ENCODE data around the gene UBAP1. TPM values are rescaled to one million over a fixed set of nuclear protein-coding genes. Genes with fewer than 3 reads are reported as not detected.
"Not testable (repeated sequence)": the region's sequence is repeated elsewhere in the genome, so short reads cannot be mapped to it uniquely, and the experiment has no call there.

Gene UBAP1
- total and polyA plus RNA-seq, 2 of the 4 experiments (the other 2 are of a cell fraction): 30.6 to 37.0 TPM

DNA sequence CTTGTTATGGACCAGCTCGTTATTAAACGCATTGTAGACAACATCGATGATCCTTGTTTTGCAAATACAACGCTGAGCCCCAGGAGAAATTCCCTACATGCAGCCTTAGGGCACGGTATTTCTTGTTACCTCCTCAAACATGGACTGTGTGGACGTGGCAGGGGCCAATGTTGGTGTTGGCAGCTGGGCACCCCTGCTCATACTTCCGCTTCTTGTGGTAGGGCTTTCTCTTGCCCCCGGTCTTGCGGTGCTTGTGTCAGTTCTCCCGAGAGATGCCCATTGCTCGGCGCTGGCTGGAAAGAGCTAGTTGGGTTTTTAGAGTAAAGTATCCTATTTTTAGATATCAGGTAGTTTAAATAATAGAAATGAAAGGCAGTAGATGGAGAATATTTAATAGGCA lies 45.5 kb downstream of the UBAP1 start:
- BruUV-seq (replicated peaks): no TSS peak
- peaks cover 16% of the 10 kb centered on the region for H3K9me1 ChIP-seq (ENCODE audit: insufficient read depth, low read length)
- no peak overlapping the region for H2BK5ac ChIP-seq (ENCODE audit: low read depth, low read length, poor library complexity, severe bottlenecking)
- no peak overlapping the region for H2AFZ ChIP-seq (replicated peaks; ENCODE audit: low read length, poor library complexity)
- no peaks in the 10 kb centered on the region for H3K9me3 ChIP-seq (ENCODE audit: control insufficient read depth, insufficient read depth, low read length)
- ChIA-PET CTCF (interaction anchor here (0.6 kb wide), 1 partner anchor 25 kb away, joined by 3 read pairs; no protein-coding TSS in a partner anchor), POLR2A (ENCODE audit: unreplicated experiment) (no interaction called here)
- H3K14ac ChIP-seq (replicated peaks; ENCODE audit: low read depth, low read length): no peak overlapping the region
- 95% methylated on average over 7 of the region's 12 CpGs; no CpG with 5 or more reads in 1 of the 2 experiments for WGBS, 2 experiments (ENCODE audit: extremely low coverage in 2 of 2, insufficient read length in 1 of 2)
- no peak overlapping the region for H4K8ac ChIP-seq (ENCODE audit: low read depth in 2 of 2, low read length in 2 of 2)
- H2AK5ac ChIP-seq (ENCODE audit: low read depth, low read length): no peak overlapping the region
- H2AK9ac ChIP-seq (replicated peaks; ENCODE audit: low read depth, low read length, poor library complexity): no peak overlapping the region
- no peak overlapping the region for H3K4ac ChIP-seq (ENCODE audit: low read depth, low read length)
- H3K27me3 ChIP-seq (ENCODE audit: control insufficient read depth, insufficient read depth, low read length): no peaks in the 10 kb centered on the region
- no peak for ATAC-seq (ENCODE audit: low read depth)
- no peak for TF ChIP-seq MXI1 (IDR thresholded peaks at IDR 0.05; ENCODE audit: borderline replicate concordance, low read depth, low read length)
- no peak for TF ChIP-seq MAZ (IDR thresholded peaks at IDR 0.05; ENCODE audit: borderline replicate concordance, low read depth, low read length)
- no peak for TF ChIP-seq SMC3 (IDR thresholded peaks at IDR 0.05; ENCODE audit: low read depth, low read length)
- H3K27ac ChIP-seq (ENCODE audit: insufficient read depth, low read length): no peak overlapping the region
- no peak overlapping the region for H4K91ac ChIP-seq (ENCODE audit: insufficient read depth, low read depth, low read length)
- dilution Hi-C loops (cut with HindIII; ENCODE audit: low sequenced_read_pairs, unreplicated experiment) (no loop called here), intact Hi-C loops (cut with micrococcal nuclease) (no loop called here), in situ Hi-C loops (cut with MboI; ENCODE audit: low sequenced_read_pairs) (no loop called here)
- no peak overlapping the region for H2BK20ac ChIP-seq (ENCODE audit: low read depth, low read length)
- H3K18ac ChIP-seq (ENCODE audit: low read depth, low read length): no peak overlapping the region
- peaks cover 4% of the 10 kb centered on the region for H3K36me3 ChIP-seq (ENCODE audit: control insufficient read depth, insufficient read depth, low read length)
- H3K4me2 ChIP-seq (ENCODE audit: low read depth, low read length): no peak overlapping the region
- H3K9ac ChIP-seq (ENCODE audit: low read depth, low read length): no peak overlapping the region
- H3K23ac ChIP-seq (ENCODE audit: low read depth, low read length): no peak overlapping the region
- no peak overlapping the region for H3K56ac ChIP-seq (ENCODE audit: extremely low read depth, insufficient read depth, low read length)
- peaks cover 34 to 67% of the 10 kb centered on the region in 2 experiments for H3K79me1 ChIP-seq (ENCODE audit: low read depth in 1 of 2, low read length in 2 of 2)
- DNase-seq: no peak
- no peak overlapping the region for H2BK15ac ChIP-seq (ENCODE audit: low read depth, low read length)
- H4K5ac ChIP-seq (ENCODE audit: low read depth, low read length): no peak overlapping the region
- H2BK120ac ChIP-seq (ENCODE audit: low read depth, low read length): no peak overlapping the region
- H3K4me1 ChIP-seq (ENCODE audit: control insufficient read depth, insufficient read depth, low read length): peaks cover 6% of the 10 kb centered on the region
- H3K4me3 ChIP-seq (ENCODE audit: insufficient read depth, low read depth, low read length): no peak overlapping the region
- peaks cover 26% of the 10 kb centered on the region for H4K20me1 ChIP-seq (ENCODE audit: insufficient read depth, low read length)

DNA sequence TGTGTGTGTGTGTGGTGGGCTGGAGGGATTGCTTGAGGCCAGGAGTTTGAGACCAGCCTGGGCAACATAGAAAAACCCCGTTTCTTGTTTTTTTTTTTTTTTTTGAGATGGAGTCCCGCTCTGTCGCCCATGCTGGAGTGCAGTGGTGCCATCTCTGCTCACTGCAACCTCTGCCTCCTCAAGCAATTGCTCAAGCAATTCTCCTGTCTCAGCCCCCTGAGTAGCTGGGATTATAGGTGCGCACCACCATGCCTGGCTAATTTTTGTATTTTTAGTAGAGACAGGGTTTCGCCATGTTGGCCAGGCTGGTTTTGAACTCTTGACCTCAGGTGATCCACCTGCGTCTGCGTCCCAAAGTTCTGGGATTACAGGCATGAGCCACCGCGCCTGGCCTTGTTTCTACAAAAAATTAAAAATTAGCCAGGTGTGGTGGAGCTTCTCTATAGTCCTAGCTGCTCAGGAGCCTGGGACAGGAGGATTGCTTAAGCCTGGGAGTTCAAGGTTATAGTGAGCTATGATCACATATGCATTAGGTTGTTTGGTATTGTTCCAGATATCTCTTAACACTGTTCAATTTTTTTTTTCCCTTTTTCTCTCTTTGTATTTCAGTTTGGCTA lies 47.4 kb downstream of the UBAP1 start:
- Histone ChIP-seq H3K79me1 (ENCODE audit: low read depth in 1 of 2, low read length in 2 of 2) (peaks cover 36 to 68% of the 10 kb centered on the region in 2 experiments), H4K20me1 (ENCODE audit: insufficient read depth, low read length) (peaks cover 28% of the 10 kb centered on the region)
- no CpG with 5 or more reads among the region's 9 CpGs for WGBS, 2 experiments (ENCODE audit: extremely low coverage in 2 of 2, insufficient read length in 1 of 2)
- H4K8ac ChIP-seq (ENCODE audit: low read depth in 2 of 2, low read length in 2 of 2); in situ Hi-C loops (cut with MboI; ENCODE audit: low sequenced_read_pairs); BruUV-seq (replicated peaks); H3K9ac ChIP-seq (ENCODE audit: low read depth, low read length); H3K4me1 ChIP-seq (ENCODE audit: control insufficient read depth, insufficient read depth, low read length); intact Hi-C loops (cut with micrococcal nuclease); DNase-seq; H2BK20ac ChIP-seq (ENCODE audit: low read depth, low read length); dilution Hi-C loops (cut with HindIII; ENCODE audit: low sequenced_read_pairs, unreplicated experiment); H2BK15ac ChIP-seq (ENCODE audit: low read depth, low read length); POLR2A ChIA-PET (ENCODE audit: unreplicated experiment); H2BK5ac ChIP-seq (ENCODE audit: low read depth, low read length, poor library complexity, severe bottlenecking); H3K56ac ChIP-seq (ENCODE audit: extremely low read depth, insufficient read depth, low read length); H3K9me3 ChIP-seq (ENCODE audit: control insufficient read depth, insufficient read depth, low read length); H3K36me3 ChIP-seq (ENCODE audit: control insufficient read depth, insufficient read depth, low read length); H3K4me2 ChIP-seq (ENCODE audit: low read depth, low read length); H3K9me1 ChIP-seq (ENCODE audit: insufficient read depth, low read length); H2BK120ac ChIP-seq (ENCODE audit: low read depth, low read length); H2AK9ac ChIP-seq (replicated peaks; ENCODE audit: low read depth, low read length, poor library complexity); H3K4me3 ChIP-seq (ENCODE audit: insufficient read depth, low read depth, low read length); H3K27me3 ChIP-seq (ENCODE audit: control insufficient read depth, insufficient read depth, low read length); H3K18ac ChIP-seq (ENCODE audit: low read depth, low read length); H2AK5ac ChIP-seq (ENCODE audit: low read depth, low read length); H3K27ac ChIP-seq (ENCODE audit: insufficient read depth, low read length); H4K91ac ChIP-seq (ENCODE audit: insufficient read depth, low read depth, low read length); H2AFZ ChIP-seq (replicated peaks; ENCODE audit: low read length, poor library complexity); ATAC-seq (ENCODE audit: low read depth); H3K4ac ChIP-seq (ENCODE audit: low read depth, low read length); H4K5ac ChIP-seq (ENCODE audit: low read depth, low read length); H3K14ac ChIP-seq (replicated peaks; ENCODE audit: low read depth, low read length); H3K23ac ChIP-seq (ENCODE audit: low read depth, low read length): not testable (repeated sequence)
- CTCF ChIA-PET: interaction anchor here (1.0 kb wide), 1 partner anchor 26 kb away, joined by 3 read pairs; no protein-coding TSS in a partner anchor

All from IMR-90 (cell line).